ENCODE data around the gene FXR2.

Gene FXR2

GRCh38 chr17:7593296-7593695 lies 21.4 kb downstream of the FXR2 start:
- TF ChIP-seq, protein P1, sequence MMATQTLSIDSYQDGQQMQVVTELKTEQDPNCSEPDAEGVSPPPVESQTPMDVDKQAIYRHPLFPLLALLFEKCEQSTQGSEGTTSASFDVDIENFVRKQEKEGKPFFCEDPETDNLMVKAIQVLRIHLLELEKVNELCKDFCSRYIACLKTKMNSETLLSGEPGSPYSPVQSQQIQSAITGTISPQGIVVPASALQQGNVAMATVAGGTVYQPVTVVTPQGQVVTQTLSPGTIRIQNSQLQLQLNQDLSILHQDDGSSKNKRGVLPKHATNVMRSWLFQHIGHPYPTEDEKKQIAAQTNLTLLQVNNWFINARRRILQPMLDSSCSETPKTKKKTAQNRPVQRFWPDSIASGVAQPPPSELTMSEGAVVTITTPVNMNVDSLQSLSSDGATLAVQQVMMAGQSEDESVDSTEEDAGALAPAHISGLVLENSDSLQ (IDR thresholded peaks at IDR 0.05): no peak
- TF ChIP-seq L3MBTL2 (conservative IDR thresholded peaks at IDR 0.05) (no peak), FOXA1 (IDR thresholded peaks at IDR 0.05) (no peak), FOXK2 (IDR thresholded peaks at IDR 0.05) (no peak), CTBP1 (IDR thresholded peaks at IDR 0.05; ENCODE audit: borderline replicate concordance) (no peak), ELF4 (IDR thresholded peaks at IDR 0.05) (no peak), TARDBP (IDR thresholded peaks at IDR 0.05) (no peak), HDGF (IDR thresholded peaks at IDR 0.05; ENCODE audit: borderline replicate concordance) (no peak), LEF1 (IDR thresholded peaks at IDR 0.05; ENCODE audit: borderline replicate concordance) (no peak), ARNT (IDR thresholded peaks at IDR 0.05) (no peak), SP1 (IDR thresholded peaks at IDR 0.05) (no peak), NFRKB (IDR thresholded peaks at IDR 0.05) (no peak), BHLHE40 (IDR thresholded peaks at IDR 0.05; ENCODE audit: borderline replicate concordance) (no peak), SUZ12 (IDR thresholded peaks at IDR 0.05) (no peak)
- ChIA-PET POLR2A (interaction anchor here (1.0 to 3.3 kb wide), 3 partner anchors 8 to 93 kb away, joined by 3 to 21 read pairs (median 4); partner anchors contain the start of gene MPDU1), CTCF (no interaction called here)
- DNase-seq (ENCODE audit: extremely low spot score): no peak

- TF ChIP-seq ELF4 (IDR thresholded peaks at IDR 0.05): no peak
- no peak for TF ChIP-seq FOXA1 (IDR thresholded peaks at IDR 0.05)
- no peak for DNase-seq (ENCODE audit: extremely low spot score)
- ChIA-PET CTCF (no interaction called here), POLR2A (interaction anchor here (1.0 to 3.3 kb wide), 3 partner anchors 8 to 94 kb away, joined by 3 to 21 read pairs (median 4); partner anchors contain the start of gene MPDU1)
Measured at GRCh38 chr17:7592422-7593021, 22.2 kb downstream of the FXR2 start.

- TF ChIP-seq SP1 (IDR thresholded peaks at IDR 0.05) (no peak), ARNT (IDR thresholded peaks at IDR 0.05) (no peak), TARDBP (IDR thresholded peaks at IDR 0.05) (no peak), HDGF (IDR thresholded peaks at IDR 0.05; ENCODE audit: borderline replicate concordance) (no peak), BHLHE40 (IDR thresholded peaks at IDR 0.05; ENCODE audit: borderline replicate concordance) (no peak), NFRKB (IDR thresholded peaks at IDR 0.05) (no peak), LEF1 (IDR thresholded peaks at IDR 0.05; ENCODE audit: borderline replicate concordance) (no peak), SUZ12 (IDR thresholded peaks at IDR 0.05) (no peak), CTBP1 (IDR thresholded peaks at IDR 0.05; ENCODE audit: borderline replicate concordance) (no peak), ELF4 (IDR thresholded peaks at IDR 0.05) (no peak), L3MBTL2 (conservative IDR thresholded peaks at IDR 0.05) (no peak), FOXM1 (IDR thresholded peaks at IDR 0.05; ENCODE audit: borderline replicate concordance) (no peak), ZNF384 (IDR thresholded peaks at IDR 0.05) (no peak), FOXK2 (IDR thresholded peaks at IDR 0.05) (no peak)
- TF ChIP-seq, protein P1 (IDR thresholded peaks at IDR 0.05): no peak
- DNase-seq (ENCODE audit: extremely low spot score): no peak
- ChIA-PET POLR2A (no interaction called here), CTCF (no interaction called here)
Measured at GRCh38 chr17:7591596-7591995, 23.1 kb downstream of the FXR2 start.

- no peak for DNase-seq (ENCODE audit: extremely low spot score)
Measured at GRCh38 chr17:7590743-7591142, 24.0 kb downstream of the FXR2 start.

GRCh38 chr17:7589891-7590691 lies 24.6 kb downstream of the FXR2 start, which contains the start of gene SOX15:
TSS of gene SOX15 (minus strand) at chr17:7590094. CDS start at chr17:7589676, 418 bp downstream.
- POLR2A ChIA-PET: interaction anchor here (0.8 to 2.7 kb wide), 3 partner anchors 13 to 97 kb away, joined by 3 to 13 read pairs (median 3); partner anchors contain the start of genes SAT2, TP53 and WRAP53
- TF ChIP-seq ARNT (IDR thresholded peaks at IDR 0.05) (no peak), ELF4 (IDR thresholded peaks at IDR 0.05) (no peak), BHLHE40 (IDR thresholded peaks at IDR 0.05; ENCODE audit: borderline replicate concordance) (no peak), NFRKB (IDR thresholded peaks at IDR 0.05) (no peak), LEF1 (IDR thresholded peaks at IDR 0.05; ENCODE audit: borderline replicate concordance) (no peak), ZNF384 (IDR thresholded peaks at IDR 0.05) (no peak), TARDBP (IDR thresholded peaks at IDR 0.05) (no peak), SUZ12 (IDR thresholded peaks at IDR 0.05) (no peak), HDGF (IDR thresholded peaks at IDR 0.05; ENCODE audit: borderline replicate concordance) (no peak), FOXA1 (IDR thresholded peaks at IDR 0.05) (no peak), L3MBTL2 (conservative IDR thresholded peaks at IDR 0.05) (no peak), FOXK2 (IDR thresholded peaks at IDR 0.05) (no peak), FOXM1 (IDR thresholded peaks at IDR 0.05; ENCODE audit: borderline replicate concordance) (no peak), SP1 (IDR thresholded peaks at IDR 0.05) (no peak)
- TF ChIP-seq, protein P1 (IDR thresholded peaks at IDR 0.05): no peak
- no peak for DNase-seq (ENCODE audit: extremely low spot score)
- CTCF ChIA-PET: no interaction called here

More at GRCh38 chr17:7590743-7591142, 24.0 kb downstream of the FXR2 start:
- ChIA-PET CTCF (no interaction called here), POLR2A (interaction anchor here (2.7 kb wide), 1 partner anchor 96 kb away, joined by 13 read pairs; the partner anchor contains the start of genes TP53 and WRAP53)
- TF ChIP-seq SP1 (IDR thresholded peaks at IDR 0.05) (no peak), BHLHE40 (IDR thresholded peaks at IDR 0.05; ENCODE audit: borderline replicate concordance) (no peak), LEF1 (IDR thresholded peaks at IDR 0.05; ENCODE audit: borderline replicate concordance) (no peak), ARNT (IDR thresholded peaks at IDR 0.05) (no peak), FOXM1 (IDR thresholded peaks at IDR 0.05; ENCODE audit: borderline replicate concordance) (no peak), FOXA1 (IDR thresholded peaks at IDR 0.05) (no peak), L3MBTL2 (conservative IDR thresholded peaks at IDR 0.05) (no peak), HDGF (IDR thresholded peaks at IDR 0.05; ENCODE audit: borderline replicate concordance) (no peak), NFRKB (IDR thresholded peaks at IDR 0.05) (no peak), CTBP1 (IDR thresholded peaks at IDR 0.05; ENCODE audit: borderline replicate concordance) (no peak), ELF4 (IDR thresholded peaks at IDR 0.05) (no peak), SUZ12 (IDR thresholded peaks at IDR 0.05) (no peak), TARDBP (IDR thresholded peaks at IDR 0.05) (no peak), ZNF384 (IDR thresholded peaks at IDR 0.05) (no peak), FOXK2 (IDR thresholded peaks at IDR 0.05) (no peak)
- TF ChIP-seq, protein P1 (IDR thresholded peaks at IDR 0.05): no peak
